Right lobe of liver (tissue), 6 donors: ENCODE data around the gene ADCY5. TPM values are rescaled to one million over a fixed set of nuclear protein-coding genes. Genes with fewer than 3 reads are reported as not detected.

Experiments
- ATAC-seq, 4 donors: fragments of 200-7000 bp; cut with Tn5 transposase; one replicate each; pipeline ENCODE4 v1.9.1; 2020; ENCODE audit warnings: mild to moderate bottlenecking in 4 of 4, moderate library complexity in 4 of 4
- DNase-seq, 3 donors: peaks; one replicate each; pipeline ENCODE4 v3.0.0-alpha.2; 2020
- H3K27ac ChIP-seq, 3 donors: fragments of 200-600 bp; one replicate each; pipeline ENCODE4 v1.8.0; 2022
- H3K27me3 ChIP-seq, 2 donors: fragments of 200-600 bp; one replicate each; pipeline ENCODE4 v1.8.0; 2022
- H3K36me3 ChIP-seq, 4 donors: fragments of 200-600 bp; sonication (generic) in 1 of 4; one replicate each; pipeline versions ENCODE4 v1.5.1 to v1.8.0; 2017 to 2022; ENCODE audit warnings: control low read depth in 1 of 4
- H3K4me1 ChIP-seq, 4 donors: fragments of 200-600 bp; sonication (generic) in 1 of 4; one replicate each; pipeline versions ENCODE4 v1.5.1 to v1.8.0; 2017 to 2022; ENCODE audit warnings: control low read depth in 1 of 4
- H3K4me3 ChIP-seq, 3 donors: fragments of 200-600 bp; one replicate each; pipeline ENCODE4 v1.8.0; 2022
- H3K9me3 ChIP-seq, 4 donors: fragments of 200-600 bp; sonication (generic) in 1 of 4; one replicate each; pipeline versions ENCODE4 v1.5.1 to v1.8.0; 2017 to 2022; ENCODE audit warnings: control low read depth in 1 of 4
- POLR2A ChIP-seq: fragments of 450-650 bp; IDR thresholded peaks from one replicate; pipeline ENCODE4 v1.6.1; 2017; ENCODE audit warnings: antibody characterized with exemption, mild to moderate bottlenecking
- WGBS: methylation state at CpG from one replicate; pipeline ENCODE4 v1.1.6; 2018; ENCODE audit warnings: low coverage, low lambda C conversion rate; ENCODE audit not compliant: insufficient coverage; ENCODE audit errors: missing lambda C conversion rate; 5-methylcytosine and 5-hydroxymethylcytosine counted together
- intact Hi-C, 2 donors: fragments of 100-400 bp; cut with DNase I; formaldehyde crosslinking; loops; one replicate each; pipeline versions ENCODE4 v1.11.2 to v1.14.1; 2022
- total RNA-seq, 6 experiments: library from RNA; depleted of rRNA in 2 of 6; stranded (reverse); fragments of >200 nt in 2 of 6; fragmentation: NEBNext Ultra II Directional in 3 of 6; extraction: Animal tissue kit (Norgen Biotek cat#: 25700) in 3 of 6; gene quantifications; one replicate each; pipeline versions ENCODE4 v1.1.0 to v1.2.4, GENCODE V29; 2016 to 2023
- TF ChIP-seq, protein P1 (sequence below), 4 donors: fragments of 200-600 bp in 3 of 4; fragments of 450-650 bp in 1 of 4; IDR thresholded peaks; one replicate each; pipeline versions ENCODE4 v1.5.1 to v1.8.0; 2016 to 2022; ENCODE audit warnings: antibody characterized with exemption in 4 of 4, mild to moderate bottlenecking in 2 of 4
- donor health status: DM: no; HTN: yes; CAD: no.
- donor health status: DM: no; HTN: no; CAD: no.
- donor health status: DM: no; HTN: no; CAD: no.
- donor health status: DM: no; HTN: yes; CAD: no.
- donor health status: DM: no; HTN: yes; CAD: no.

Gene ADCY5
- total RNA-seq, 6 experiments from 2014 or later, result 1.9 to 3.7 (median 2.7) TPM

DNA sequence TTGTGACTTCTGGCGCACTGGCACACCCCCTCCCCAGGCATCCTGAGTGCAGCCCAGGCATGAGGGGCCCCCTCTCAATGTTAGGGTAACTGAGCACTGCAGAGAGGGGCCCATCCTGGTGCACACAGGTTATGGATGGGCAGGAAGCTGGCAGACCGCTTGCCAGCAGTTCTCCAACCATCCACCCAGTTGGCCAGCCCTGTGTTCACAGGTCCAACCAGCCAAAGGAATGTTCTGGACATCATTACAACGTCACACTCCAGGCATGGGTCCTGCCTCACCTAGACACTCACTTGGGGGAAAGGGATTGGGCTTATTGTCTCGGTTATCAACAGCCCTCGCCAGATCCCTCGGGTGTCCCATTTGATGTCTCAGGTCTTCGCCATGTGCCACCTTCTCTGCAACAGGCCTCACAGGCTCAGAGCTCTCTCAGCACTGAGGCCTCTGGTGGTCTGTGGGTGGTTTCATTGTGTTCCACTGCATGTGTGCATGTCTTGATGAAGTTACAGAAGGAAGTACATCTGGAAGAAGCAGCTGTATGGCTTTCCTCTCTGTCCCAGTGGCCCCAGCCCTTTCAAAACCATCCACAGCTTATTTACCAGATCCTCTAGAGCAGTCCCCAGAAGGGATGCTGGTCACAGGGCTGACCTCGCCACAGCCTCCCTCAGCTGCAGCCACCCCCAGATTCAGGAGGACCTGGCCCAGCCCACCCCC lies 23.7 kb downstream of the ADCY5 start:
- no peaks in the 10 kb centered on the region for H3K36me3 ChIP-seq
- TF ChIP-seq, protein P1, sequence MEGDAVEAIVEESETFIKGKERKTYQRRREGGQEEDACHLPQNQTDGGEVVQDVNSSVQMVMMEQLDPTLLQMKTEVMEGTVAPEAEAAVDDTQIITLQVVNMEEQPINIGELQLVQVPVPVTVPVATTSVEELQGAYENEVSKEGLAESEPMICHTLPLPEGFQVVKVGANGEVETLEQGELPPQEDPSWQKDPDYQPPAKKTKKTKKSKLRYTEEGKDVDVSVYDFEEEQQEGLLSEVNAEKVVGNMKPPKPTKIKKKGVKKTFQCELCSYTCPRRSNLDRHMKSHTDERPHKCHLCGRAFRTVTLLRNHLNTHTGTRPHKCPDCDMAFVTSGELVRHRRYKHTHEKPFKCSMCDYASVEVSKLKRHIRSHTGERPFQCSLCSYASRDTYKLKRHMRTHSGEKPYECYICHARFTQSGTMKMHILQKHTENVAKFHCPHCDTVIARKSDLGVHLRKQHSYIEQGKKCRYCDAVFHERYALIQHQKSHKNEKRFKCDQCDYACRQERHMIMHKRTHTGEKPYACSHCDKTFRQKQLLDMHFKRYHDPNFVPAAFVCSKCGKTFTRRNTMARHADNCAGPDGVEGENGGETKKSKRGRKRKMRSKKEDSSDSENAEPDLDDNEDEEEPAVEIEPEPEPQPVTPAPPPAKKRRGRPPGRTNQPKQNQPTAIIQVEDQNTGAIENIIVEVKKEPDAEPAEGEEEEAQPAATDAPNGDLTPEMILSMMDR (IDR thresholded peaks at IDR 0.05), result no peak
- no peak for TF ChIP-seq POLR2A
- intact Hi-C loops, result no loop called here
- H3K9me3 ChIP-seq, result no peaks in the 10 kb centered on the region
- WGBS, result 100% methylated on average over 1 of the region's 8 CpGs
- H3K4me1 ChIP-seq, result peaks cover 0 to 34% (median 7%) of the 10 kb centered on the region in 4 donors
- DNase-seq (peak in 1 of 3 donors; percentile 66), ATAC-seq (peak; percentile 47 to 69 (median 56))
- no peak overlapping the region for H3K4me3 ChIP-seq
- no peaks in the 10 kb centered on the region for H3K27me3 ChIP-seq
- H3K27ac ChIP-seq, result peak overlapping the region in 2 of 3 donors; percentile 33 to 77

DNA sequence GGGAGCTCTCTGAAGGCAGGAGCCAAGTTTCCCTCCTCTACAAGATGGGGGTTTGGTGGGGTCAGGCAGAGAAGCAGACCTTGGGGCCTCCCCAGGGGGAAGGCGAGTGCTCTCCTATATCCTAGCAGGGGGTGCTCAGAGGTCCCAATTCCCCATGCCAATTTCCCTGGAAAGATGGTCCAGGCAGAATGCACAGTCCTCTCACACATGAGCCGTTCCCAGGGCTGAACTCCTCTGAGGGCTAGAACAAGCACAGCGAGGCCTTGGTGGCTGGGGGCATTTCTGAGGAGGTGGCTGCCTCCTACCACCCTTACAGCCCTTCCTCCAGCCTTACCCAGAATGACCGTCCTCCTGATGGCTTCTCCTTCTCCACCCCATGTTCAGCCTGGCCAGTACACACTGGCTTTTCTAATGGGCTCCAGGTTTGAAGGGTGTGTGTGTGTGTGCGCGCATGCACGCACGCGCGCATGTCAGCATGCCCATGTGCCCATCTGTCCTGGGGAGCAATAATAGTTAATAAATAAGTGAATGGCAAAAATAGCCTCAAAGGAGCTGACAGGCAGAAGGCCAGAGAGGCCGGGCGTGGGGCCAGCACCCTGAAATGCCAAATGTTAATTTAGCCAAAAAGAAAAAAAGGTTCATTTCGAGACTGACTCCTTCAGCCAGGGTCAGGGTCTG lies 24.4 kb downstream of the ADCY5 start:
- WGBS, result 17% methylated on average over 4 of the region's 13 CpGs

DNA sequence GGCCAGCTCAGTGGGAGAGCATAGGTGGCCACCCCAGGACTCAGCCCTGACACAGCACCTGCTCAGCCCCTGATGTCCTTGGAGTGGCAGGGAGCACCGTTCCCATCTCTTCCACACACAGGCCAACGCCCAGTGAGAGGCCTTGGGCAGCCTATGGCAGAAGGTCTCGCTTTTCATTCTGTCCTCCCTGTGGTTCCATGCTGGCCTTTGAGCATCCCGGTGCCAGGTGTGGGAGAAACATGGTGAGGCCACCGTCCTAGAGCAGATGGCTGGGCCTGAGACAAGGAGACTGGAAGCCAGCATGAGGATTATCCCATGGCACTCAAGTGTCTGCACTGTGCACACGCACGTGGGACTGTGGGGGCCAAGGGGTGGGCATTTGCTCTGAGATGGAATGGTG lies 25.1 kb downstream of the ADCY5 start:
- no peak for ATAC-seq
- WGBS, result 80% methylated on average over 1 of the region's 7 CpGs
- Histone ChIP-seq H3K36me3 (no peaks in the 10 kb centered on the region), H3K4me3 (no peak overlapping the region), H3K27me3 (no peaks in the 10 kb centered on the region), H3K9me3 (no peaks in the 10 kb centered on the region), H3K4me1 (peaks cover 0 to 34% (median 7%) of the 10 kb centered on the region in 4 donors), H3K27ac (peak overlapping the region in 1 of 3 donors; percentile 77)
- TF ChIP-seq, protein P1 (IDR thresholded peaks at IDR 0.05), result no peak
- TF ChIP-seq POLR2A, result no peak
- intact Hi-C loops, result no loop called here
- no peak for DNase-seq

More for the DNA sequence above, 24.4 kb downstream of the ADCY5 start:
- Histone ChIP-seq H3K27ac (peak overlapping the region; percentile 33 to 77 (median 60)), H3K27me3 (no peaks in the 10 kb centered on the region), H3K9me3 (no peaks in the 10 kb centered on the region), H3K36me3 (no peaks in the 10 kb centered on the region), H3K4me1 (peaks cover 0 to 34% (median 7%) of the 10 kb centered on the region in 4 donors), H3K4me3 (no peak overlapping the region)
- no peak for TF ChIP-seq POLR2A
- TF ChIP-seq, protein P1 (IDR thresholded peaks at IDR 0.05), result no peak
- intact Hi-C loops, result no loop called here
- ATAC-seq (peak; percentile 66 to 76 (median 74)), DNase-seq (peak; percentile 67 to 82 (median 82))

DNA sequence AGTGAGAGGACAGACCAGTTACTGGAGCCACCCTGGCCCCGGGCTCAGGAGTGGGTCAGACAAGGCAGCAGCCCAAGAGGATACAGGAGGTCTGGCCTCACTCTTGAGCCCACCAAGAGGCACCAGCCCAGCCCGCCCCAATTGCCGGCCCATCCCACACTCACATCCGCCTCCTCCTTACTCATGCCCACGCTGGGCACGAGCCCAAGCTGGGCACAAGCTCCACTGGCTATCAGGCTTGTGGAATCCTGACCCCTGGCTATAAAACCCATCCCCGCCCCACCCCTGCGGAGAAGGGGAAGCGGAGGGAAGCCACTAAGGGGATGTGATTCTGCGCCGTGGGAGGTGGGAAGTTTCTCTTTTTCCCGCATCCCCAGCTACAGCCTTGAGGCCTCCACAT lies 25.9 kb downstream of the ADCY5 start:
- peak; percentile 74 to 77 (median 75) for ATAC-seq
- DNase-seq, result peak; percentile 70 to 83 (median 77)
- no peak overlapping the region for H3K27ac ChIP-seq
- no peaks in the 10 kb centered on the region for H3K36me3 ChIP-seq
- H3K4me1 ChIP-seq, result peaks cover 0 to 34% (median 7%) of the 10 kb centered on the region in 4 donors
- H3K9me3 ChIP-seq, result no peaks in the 10 kb centered on the region
- no peak for TF ChIP-seq POLR2A
- TF ChIP-seq, protein P1 (IDR thresholded peaks at IDR 0.05), result no peak
- H3K4me3 ChIP-seq, result no peak overlapping the region
- H3K27me3 ChIP-seq, result no peaks in the 10 kb centered on the region
- WGBS, result 35% methylated on average over 4 of the region's 12 CpGs
- intact Hi-C loops, result no loop called here
